ENCODE measurements around the gene FAU.

Gene FAU

DNA sequence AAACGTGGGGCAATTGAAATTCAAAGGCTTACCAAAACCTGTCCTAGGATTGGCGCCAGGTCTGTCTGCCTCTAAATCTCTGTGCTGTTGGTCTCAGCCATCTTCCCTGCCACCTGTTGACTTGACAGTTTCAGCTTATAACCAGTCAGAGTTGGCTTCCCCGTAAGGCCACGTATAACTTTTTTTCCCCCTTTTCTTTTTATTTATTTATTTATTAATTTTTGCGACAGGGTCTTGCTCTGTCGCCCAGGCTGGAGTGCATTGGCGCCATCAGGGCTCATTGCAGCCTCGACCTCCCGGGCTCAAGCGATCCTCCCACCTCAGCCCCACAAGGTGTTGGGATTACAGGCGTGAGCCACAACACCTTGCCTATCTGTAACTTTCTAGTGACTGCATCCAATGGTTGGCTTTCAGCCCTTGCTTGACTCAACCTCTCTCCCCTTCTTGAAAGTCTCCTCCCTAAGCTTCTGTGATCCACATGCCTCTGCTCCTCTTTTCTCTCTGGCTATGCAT lies 13.8 kb upstream of the FAU start:
- DNase-seq (ENCODE audit: low read depth): no peak

DNA sequence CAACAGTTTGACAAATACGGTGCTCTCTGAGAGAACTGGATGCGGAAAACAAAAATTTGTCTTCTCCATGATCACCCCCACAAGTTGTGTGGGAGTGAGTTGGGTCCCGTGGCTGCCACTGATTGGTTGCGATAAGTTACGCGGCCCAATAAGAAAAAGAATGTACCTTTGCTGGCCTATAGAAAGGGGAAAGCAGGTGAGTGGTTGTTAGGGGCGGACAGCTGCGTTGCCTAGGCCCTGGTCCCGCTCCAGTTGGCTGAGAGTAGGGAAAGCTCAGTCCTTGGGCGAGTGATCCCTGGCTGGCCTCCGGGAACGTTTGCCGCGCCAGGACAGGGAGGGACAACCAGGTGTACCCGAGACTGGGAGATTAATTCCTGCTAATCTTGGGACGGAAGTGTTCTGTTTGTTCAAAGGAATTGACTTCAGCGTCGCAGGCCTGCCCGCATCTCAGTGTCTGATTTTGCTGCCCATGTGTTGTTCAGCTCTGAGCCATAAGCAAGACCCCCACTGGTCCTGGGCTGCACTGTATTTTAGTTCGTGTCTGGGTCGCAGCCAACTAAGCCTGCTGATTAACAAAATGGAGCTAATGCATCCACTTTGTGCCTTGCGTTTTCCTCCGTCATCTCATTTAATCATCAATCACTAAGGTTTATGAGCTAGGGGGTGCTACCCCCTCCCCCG lies 13.2 kb upstream of the FAU start:
- peak; percentile 72 for DNase-seq (ENCODE audit: low read depth)

DNA sequence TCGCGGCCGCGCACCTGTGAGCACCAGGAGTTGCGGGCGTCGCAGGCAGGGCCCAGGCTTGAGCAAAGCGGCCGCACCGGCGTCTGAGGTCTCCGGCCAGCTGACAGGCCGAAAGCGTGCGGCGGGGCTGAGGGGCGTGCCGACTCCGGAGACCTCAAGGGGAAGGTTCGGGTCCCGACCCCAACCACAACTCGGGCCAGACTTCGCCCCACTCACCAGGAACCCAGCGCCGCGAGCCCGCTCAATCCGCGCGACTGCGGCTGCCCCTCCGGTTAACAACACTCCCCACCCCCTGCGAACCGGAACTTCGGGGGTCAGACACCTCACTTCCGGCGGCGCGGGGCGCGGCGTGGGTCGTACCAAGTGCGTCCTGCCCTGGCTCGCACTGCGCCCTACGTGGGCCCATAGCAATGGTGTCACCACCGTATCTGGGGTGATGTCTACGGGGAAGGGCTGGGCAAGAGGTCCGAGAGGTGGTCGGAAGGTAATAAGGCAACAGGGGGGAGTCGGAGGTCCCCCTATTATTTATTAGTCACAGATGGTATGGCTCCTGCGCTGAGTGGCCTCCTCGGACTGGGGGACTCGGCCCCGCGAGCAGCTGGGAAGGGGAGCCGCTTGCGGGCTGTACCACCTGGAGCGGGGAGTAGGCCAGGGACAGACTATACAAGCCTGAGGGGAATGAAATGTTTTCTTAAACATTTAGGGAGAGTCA lies 12.5 kb upstream of the FAU start, which contains the start of gene SYVN1:
TSS of gene SYVN1 (minus strand) at position 280 of the 712 bp plus-strand sequence. CDS start 918 bp downstream, outside the sequence.
- peak; percentile 87 for DNase-seq (ENCODE audit: low read depth)

DNA sequence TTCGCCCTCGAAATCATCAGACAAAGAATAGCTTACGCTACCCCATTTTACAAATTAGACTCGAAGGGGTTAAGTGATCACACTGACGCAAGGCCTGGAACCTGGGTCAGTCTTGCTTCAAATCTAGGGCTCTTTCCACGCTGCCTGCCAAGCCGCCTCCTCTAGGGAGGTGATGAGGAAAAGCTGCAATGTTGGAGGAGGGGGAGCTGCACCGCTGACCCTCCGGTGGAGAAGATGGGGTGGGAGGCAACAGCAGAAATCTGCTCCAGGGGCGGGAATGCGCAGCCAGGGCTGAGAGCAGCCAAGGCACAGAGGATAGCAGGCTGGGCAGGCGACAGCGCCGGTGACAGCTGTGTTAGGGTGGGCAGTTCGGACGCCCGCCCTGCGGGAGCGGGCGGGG lies 11.8 kb upstream of the FAU start:
- no peak for DNase-seq (ENCODE audit: low read depth)

DNA sequence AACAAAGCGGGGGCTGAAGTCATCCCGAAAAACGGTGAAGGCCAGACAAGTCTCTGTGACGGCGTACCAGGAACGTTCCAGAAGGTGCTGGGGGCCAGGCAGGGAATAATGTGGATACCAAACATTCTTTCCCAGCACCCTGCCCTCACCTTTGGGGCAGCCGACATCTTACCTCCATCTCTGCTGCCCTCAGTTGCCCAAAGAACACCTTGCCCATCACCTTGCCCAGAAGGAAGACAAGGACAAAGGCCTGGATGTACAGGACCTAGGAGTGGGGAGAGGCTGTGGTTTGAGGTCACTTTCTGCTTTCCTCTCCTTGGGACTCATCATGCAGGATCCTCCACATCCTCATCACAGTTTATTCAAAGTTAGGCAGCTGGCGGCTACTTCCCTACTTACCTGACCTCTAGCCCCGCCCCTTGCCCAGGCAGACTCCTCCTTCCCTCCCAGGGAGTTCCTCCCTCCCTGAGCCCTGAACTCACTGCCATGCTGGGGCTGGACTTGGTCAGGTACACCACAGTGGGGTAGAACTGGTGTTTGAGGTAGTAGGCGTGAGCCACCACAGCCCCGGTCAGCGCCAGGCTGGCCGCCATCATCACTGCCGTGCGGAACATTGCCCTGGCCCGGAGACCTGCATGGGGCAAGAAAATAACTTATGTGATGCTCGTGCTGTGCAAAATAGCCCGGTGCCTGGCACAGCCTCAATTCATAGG lies 11.2 kb upstream of the FAU start:
- DNase-seq (ENCODE audit: low read depth): no peak

DNA sequence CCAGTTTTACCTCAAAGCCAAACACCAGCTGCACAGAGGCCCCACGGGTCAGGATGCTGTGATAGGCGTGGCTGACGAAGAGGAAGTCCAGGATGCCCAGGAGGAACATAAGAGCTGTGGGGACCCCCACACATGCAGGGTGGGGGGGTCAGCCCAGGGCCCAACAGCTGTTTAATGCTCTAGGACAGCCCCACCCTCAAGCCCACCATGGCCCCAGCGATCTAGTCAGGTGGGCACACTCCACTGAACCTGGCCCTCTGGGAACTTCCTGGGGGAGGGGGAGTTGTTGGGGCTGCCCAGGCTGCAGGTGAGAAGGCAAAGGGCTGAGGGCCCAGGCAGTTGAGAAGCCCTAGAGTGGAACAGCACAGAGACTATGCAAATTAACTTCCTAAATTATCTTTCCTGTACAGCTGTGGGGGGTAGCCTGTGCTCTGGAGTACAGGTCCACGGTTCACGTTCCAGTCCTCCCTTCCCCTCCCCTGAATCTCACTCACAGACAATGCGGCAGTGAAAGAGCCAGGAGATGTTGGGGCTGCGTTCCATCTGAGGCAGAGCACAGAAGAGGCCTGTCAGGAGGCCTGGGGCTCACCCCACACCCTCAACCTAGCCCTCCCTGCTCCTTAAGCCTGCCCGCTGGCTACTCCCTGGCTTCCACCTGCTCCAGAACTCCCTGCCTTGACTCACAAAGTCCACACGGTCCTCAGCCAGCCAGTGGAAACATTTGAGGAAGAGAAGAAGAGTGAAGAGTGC lies 10.5 kb upstream of the FAU start:
- DNase-seq (ENCODE audit: low read depth): no peak

DNA sequence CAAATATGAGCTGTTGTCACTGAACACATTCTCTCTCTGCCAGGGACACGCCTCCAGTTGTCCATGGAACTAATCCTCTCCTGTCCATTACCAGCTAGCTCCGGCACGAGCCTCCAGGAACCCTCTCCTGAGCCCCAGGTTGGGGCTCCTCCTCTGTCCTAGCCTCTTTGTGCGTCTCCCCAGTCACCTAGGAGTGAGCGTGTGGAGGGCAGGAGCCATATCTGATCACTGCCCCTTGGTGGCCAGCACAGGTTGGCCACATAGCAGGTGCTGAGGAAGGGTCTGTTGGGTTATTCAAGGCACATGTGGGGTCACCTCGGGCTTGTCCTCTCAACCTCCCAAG lies 9.9 kb upstream of the FAU start:
- no peak for DNase-seq (ENCODE audit: low read depth)

DNA sequence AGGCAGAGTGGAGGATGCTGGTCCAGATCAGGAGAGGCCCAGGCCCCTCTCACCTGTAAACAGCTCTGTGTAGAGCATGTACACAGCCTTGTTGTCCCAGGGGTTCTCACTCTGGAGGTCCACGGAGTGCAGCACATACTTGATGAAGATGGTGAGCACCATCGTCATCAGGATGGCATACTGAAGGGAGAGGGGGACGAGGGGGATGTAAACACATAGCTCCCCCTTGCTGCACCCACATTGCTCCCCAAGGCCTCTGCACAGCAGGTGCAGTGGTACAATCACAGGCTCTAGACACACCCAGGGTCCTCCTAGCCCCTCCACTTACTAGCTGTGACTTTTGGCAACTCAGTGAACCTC lies 9.5 kb upstream of the FAU start:
- DNase-seq (ENCODE audit: low read depth): no peak

DNA sequence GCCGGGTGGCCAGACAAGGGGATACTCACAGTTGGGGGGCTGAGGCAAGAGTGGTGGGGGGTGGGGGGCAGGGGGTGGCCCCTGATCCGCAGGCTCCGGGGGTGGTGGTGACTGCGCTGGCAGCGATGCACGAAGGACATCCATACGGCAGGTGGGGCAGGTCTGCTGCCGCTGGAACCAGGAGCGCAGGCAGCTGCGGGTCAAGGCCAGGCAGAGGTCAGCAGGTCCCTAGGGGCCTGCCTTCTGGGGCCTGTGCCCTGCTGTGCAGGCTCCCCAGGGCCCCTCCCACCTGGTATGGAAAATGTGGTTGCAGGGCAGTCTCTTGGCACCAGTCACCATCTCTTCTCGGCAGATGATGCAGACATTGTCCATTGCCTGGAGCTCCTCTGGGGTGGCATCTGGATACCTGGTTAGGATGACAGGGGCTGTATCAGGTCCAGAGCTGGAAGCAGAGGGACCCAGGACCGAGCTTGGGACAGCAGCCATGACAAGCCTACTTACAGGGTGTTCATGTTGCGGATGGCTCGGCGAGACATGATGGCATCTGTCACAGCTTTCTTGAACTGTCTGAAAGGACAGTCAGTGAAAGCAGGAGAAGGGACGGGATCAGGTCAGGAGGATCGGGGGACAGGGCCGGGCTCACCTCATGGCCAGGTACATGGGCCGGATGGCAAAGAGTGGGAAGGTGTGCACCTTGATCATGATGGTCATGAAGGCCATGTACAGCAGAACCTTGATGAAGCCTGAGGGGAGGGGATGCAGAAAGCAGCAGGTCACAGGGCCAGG lies 8.9 kb upstream of the FAU start:
- no peak for DNase-seq (ENCODE audit: low read depth)

DNA sequence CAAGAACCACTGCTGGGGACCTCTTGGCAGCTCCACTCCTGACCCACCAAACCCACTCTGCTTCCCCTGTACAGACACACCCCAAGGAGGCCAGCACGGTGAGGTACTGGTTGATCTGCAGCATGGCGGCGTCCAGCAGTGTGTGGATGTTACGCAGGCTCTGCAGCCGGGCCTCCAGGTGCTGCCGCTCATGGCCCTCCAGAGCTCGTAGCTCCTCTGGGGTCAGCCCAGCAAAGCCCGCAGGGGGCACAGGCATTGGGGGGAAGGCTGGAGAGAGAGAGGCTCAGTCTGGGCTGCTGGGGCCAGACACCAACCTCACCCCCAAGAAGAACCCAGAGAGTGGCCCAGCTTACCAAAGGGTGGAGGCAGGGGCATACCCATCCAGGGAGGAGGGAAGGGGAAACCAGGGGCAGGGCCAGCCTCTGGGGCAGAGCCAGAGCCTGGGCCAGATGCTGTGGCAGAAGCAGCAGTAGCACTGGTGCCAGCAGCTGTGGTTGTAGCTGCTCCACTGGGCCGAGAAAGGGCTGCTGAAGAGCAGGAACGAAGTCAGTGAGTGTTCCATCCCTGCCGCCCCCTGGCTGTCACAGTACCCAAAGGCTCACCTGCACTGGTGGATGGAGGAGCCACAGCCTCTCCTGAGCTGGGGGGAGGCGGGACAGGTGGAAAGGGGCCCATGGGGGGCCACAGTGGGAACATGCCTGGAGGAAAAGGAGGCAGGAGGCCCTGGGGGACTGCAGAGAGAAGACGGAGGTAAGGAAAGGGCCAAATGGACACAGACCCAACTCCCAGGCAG lies 7.9 kb upstream of the FAU start:
- DNase-seq (ENCODE audit: low read depth): no peak

DNA sequence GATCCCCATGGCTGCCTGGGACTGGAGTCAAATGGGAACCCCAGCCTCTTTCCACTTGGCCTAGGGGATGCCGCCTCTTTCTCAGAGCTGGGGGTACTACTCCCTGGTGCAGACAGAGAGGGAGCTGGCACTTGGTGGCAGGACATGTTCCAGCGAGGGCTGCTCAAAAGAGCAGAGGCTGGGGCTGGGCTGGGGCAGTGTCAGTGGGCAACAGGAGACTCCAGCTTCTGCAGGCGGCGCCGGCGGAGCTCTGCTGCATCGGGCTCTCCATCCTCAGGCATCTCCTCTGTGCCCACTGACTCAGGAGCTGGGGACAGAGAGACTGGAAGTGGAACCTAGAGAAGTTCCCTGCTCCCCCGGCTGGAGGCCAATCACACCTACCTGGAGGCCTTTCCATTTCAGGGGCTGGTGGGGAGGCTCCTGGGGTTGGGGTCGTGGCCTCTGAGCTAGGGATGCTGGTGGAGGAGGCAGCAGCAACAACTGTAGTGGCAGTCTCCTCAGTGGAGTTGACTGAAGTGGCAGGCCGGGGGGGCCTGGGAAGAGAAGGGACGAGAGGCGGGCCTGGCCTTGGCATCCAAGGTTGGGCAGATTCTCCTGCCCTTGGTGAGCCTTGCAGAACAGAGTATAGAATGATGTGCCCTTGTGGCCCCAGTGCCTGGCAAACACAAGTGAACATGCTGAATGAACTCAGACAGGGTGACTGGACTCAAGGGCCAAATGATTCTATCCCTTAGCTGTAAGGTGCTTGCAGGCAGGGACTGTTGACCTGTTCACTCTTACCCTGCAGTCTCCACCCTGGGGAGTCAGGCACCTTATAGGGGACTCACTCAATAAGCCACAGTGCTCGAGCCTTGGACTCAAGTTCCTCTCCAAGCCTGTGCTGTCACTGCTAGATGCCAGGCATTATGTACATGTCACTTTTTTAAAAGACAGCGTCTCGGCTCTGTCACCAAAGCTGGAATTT lies 6.5 kb upstream of the FAU start:
- DNase-seq (ENCODE audit: low read depth): no peak

DNA sequence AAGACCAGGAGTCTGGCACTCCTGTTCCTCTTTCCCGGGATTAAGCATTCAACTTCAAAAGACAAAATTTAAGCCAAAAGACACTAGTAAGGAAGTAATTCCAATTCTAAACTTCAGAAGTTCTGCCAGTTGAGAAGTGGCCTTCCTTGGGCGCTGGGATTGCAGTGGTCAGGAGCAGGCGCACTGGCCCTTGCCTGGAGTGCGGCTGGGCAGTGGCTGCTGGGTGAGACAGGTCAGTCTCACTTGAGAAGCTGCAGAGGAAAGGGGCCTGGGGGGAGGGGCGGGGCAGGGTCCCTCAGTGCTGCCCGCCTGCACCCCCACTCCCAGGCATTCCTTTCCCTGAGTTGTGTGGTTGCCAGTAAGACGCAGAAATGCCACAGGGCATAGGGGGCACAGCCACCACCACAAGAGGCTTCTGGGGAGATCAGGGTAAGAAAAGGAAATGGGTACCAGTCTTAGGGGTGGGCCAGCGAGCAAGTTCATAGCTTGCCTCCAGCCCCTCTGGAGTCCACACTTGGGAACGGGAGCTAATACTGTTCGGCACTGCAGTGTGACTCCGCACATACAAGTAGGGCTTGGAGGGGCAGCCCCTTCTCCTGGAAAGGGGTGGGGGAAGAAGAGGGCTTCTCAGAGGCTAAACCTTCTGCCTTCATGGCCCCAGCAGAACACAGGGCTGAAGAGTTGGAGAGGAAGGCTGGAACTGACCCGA lies 5.7 kb upstream of the FAU start:
- no peak for DNase-seq (ENCODE audit: low read depth)

DNA sequence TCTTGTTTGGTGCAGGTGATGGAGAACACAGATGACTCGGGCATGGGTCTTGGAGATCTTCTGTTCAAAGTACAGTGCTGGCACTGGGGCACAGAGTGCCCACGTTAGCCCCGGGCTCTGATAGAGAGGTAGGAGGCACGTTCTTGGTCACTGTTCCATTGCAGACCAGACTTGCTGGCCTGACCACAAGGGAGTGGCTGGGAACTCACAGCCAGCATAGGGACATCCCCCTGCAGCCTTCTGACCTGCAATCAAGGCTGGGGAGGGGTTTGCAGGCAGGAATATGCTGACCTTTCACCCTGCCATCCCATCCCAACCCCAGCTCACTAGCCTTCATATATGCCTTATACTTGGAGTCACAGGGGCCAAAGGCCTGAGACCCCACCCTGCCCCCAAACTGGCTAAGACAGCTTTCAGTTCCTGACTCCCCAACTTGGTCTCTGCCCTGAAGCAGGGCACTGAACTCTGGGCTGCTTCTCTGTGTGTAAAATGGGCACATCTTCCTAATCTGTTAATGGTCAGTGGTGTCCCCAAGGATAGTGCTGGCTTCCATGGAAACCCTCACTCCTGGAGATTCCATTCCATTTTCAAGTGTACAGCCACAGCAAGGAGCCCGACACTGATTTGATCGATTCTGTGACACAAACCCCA lies 4.8 kb upstream of the FAU start:
- no peak for DNase-seq (ENCODE audit: low read depth)

DNA sequence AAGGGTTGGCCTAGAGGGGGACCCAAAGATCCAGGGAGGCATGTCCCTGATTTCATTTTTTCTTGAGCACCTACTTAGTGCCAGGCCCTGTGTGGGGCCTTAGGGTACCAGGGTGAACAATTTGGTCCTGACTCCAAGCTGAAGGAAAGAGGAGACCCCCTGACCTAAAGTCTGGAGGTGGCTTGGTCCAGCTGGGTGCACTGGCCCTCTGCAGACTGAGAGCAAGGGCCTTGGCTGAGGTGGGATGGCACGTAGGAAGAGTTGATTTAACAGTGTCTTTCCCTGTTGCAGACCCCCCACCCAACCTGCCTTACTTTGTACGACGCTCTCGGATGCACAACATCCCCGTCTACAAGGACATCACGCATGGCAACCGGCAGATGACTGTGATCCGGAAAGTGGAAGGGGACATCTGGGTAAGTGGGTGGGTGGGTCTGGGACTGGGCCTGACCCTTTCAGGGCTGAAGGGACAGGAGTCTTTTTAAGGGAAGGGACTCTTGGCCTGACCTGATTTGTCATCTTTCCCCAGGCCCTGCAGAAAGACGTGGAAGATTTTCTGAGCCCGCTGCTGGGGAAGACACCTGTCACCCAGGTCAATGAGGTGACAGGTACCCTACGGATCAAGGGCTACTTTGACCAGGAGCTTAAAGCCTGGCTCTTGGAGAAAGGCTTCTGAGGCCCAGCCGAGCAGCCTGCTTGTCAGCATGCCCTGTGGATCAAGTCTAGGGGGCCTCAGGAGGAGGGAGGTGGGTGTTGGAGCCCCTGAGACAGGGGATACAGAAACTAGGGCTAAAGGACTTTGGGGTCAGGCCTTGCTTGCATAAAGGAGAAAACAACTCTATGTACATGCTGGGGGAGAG lies 3.5 kb upstream of the FAU start:
- no peak for DNase-seq (ENCODE audit: low read depth)

DNA sequence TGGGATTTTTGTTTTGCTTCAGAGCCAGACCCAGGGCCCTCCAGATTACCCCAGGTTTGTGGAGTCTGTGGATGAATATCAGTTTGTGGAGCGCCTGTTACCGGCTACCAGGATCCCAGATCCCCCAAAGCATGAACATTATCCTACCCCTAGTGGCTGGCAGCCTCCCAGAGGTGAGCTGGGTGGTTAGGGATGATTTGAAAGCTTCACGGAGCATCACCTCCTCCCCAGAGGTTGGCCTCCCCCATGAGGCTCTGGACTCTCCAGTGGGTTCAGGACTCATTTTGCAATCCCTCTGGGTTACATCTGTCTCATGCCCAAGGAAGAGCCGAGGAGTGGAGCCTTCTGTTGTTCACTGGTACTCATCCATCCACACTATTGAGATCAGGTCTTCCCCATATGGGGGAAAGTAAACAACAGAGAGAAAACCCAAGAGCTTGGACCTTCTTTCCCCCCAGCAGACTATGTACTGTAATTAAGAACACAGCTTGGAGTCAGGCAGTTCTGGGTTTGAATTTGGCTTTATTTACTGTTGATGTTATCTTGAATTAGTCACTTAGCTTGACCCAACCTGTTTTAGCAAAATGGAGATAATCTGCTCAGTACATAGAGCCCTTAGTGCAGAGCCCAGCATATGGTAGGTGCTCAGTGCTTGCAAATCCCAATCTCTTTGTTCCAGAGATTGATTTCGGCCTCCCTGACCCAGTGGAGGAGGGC lies 2.7 kb upstream of the FAU start:
- no peak for DNase-seq (ENCODE audit: low read depth)

DNA sequence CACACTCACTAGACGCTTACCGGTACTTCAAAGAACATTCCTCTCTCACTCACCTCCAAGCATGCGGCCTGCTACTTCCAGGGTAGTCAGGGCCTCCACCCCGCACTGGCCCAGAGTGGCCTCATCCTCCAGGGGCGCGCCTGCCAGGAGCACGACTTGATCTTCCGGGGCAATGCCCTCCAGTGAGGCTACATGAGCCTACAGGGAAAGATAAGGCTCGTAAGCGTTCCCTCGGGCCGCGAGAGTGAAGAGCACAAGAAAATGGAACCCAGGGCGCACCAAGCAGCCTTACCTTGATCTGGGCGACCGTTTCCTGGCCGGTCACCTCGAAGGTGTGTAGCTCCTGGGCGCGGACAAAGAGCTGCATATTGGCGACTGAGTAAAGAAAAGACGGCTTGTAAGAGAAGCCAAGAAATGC lies 478 bp downstream of the FAU start:
- DNase-seq (ENCODE audit: low read depth): no peak

DNA sequence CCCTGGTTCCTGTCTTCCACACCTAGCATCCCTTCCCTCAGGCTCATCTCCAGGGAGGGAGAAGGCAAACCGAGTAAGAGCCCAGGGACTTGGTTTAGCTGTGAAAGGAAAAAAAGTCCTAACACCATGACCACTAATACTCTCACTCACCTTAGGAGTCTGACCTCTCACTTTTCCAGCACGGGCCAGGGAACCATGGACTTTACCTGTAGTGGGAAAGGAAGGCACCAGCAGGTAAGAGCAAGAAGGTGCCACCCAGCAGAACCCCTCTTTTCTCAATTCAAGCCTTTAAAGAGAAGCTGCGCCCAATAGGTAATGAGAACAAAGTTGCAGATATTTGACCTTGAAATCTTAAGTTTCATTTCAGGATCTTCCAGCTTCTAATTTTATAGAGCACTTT lies 1.1 kb downstream of the FAU start:
- DNase-seq (ENCODE audit: low read depth): no peak
